Effector CD8-positive, alpha-beta T cell (primary cell): ENCODE data around the gene NES.

ENCODE experiments used
- DNase-seq: peaks from one replicate; lab custom pipeline; 2025; lab: John Stamatoyannopoulos, UW
- total RNA-seq, 4 experiments: gene quantifications; one replicate each; lab custom pipeline; 2026; lab: John Stamatoyannopoulos, UW

Gene NES
- 0 to 0.44 (median 0.06) reads per million in 4 experiments for total RNA-seq

GRCh38 chr1:156676820-156677615, at the start of gene NES:
TSS of gene NES (minus strand) at chr1:156677407. CDS start at chr1:156677264, 143 bp downstream.
- no peak for DNase-seq

- peak; percentile 9 for DNase-seq
Observed at GRCh38 chr1:156726549-156727226, 49.5 kb upstream of the NES start.

- peak; percentile 71 for DNase-seq
Observed at GRCh38 chr1:156725683-156726280, 48.6 kb upstream of the NES start.

- DNase-seq: no peak
Observed at GRCh38 chr1:156721535-156721934, 44.3 kb upstream of the NES start.

GRCh38 chr1:156721131-156721530, 43.9 kb upstream of the NES start:
- no peak for DNase-seq

- no peak for DNase-seq
Observed at GRCh38 chr1:156717351-156717750, 40.1 kb upstream of the NES start.

- DNase-seq: no peak
Observed at GRCh38 chr1:156714830-156715229, 37.6 kb upstream of the NES start.

- DNase-seq: no peak
Observed at GRCh38 chr1:156712626-156713025, 35.4 kb upstream of the NES start.

- DNase-seq: no peak
Observed at GRCh38 chr1:156711011-156711817, 34.0 kb upstream of the NES start.

GRCh38 chr1:156709757-156710489, 32.7 kb upstream of the NES start:
- no peak for DNase-seq

- DNase-seq: no peak
Observed at GRCh38 chr1:156709031-156709430, 31.8 kb upstream of the NES start.

GRCh38 chr1:156708218-156708661, 31.0 kb upstream of the NES start:
- DNase-seq: no peak

GRCh38 chr1:156707417-156708217, 30.4 kb upstream of the NES start:
- no peak for DNase-seq

GRCh38 chr1:156706657-156707416, 29.6 kb upstream of the NES start:
- no peak for DNase-seq

GRCh38 chr1:156705918-156706656, 28.9 kb upstream of the NES start:
- peak; percentile 62 for DNase-seq

GRCh38 chr1:156705321-156705917, 28.2 kb upstream of the NES start, which contains the start of gene CRABP2:
TSS of gene CRABP2 (minus strand) at chr1:156705583. CDS start at chr1:156705446, 137 bp downstream.
- DNase-seq: peak; percentile 37

- DNase-seq: no peak
Observed at GRCh38 chr1:156704930-156705320, 27.7 kb upstream of the NES start.

GRCh38 chr1:156704166-156704711, 27.0 kb upstream of the NES start:
- DNase-seq: no peak
